GM21529 (cell line): ENCODE data around the gene LRRC47.

Source experiments
- ATAC-seq: cut with Tn5 transposase; IDR thresholded peaks from one replicate; pipeline ENCODE4 v1.9.1; 2021; ENCODE audit not compliant: unreplicated experiment

Gene LRRC47

GRCh38 chr1:3733883-3734589 lies 62.3 kb downstream of the LRRC47 start:
- ATAC-seq: no peak

GRCh38 chr1:3733094-3733882 lies 63.0 kb downstream of the LRRC47 start:
- no peak for ATAC-seq

- ATAC-seq: no peak
Measured at GRCh38 chr1:3732434-3733093, 63.7 kb downstream of the LRRC47 start.

- no peak for ATAC-seq
Measured at GRCh38 chr1:3731583-3732433, 64.5 kb downstream of the LRRC47 start.

- ATAC-seq: no peak
Measured at GRCh38 chr1:3730543-3731247, 65.6 kb downstream of the LRRC47 start.

GRCh38 chr1:3729594-3730542 lies 66.4 kb downstream of the LRRC47 start:
- ATAC-seq: no peak
